Measurements from ENCODE around the gene SLC7A14.

Gene SLC7A14

GRCh38 chr3:170585937-170586310 is at the start of gene SLC7A14:
Gene SLC7A14, minus strand, starts transcription at chr3:170586075. Its CDS starts 59,139 bp downstream, at chr3:170526936.
- no peak for TF ChIP-seq MYC (IDR thresholded peaks at IDR 0.05; ENCODE audit: low read depth, low read length)
- no peak for TF ChIP-seq POLR2A (IDR thresholded peaks at IDR 0.05; ENCODE audit: extremely low read depth, insufficient read length)
- TF ChIP-seq, protein P1, sequence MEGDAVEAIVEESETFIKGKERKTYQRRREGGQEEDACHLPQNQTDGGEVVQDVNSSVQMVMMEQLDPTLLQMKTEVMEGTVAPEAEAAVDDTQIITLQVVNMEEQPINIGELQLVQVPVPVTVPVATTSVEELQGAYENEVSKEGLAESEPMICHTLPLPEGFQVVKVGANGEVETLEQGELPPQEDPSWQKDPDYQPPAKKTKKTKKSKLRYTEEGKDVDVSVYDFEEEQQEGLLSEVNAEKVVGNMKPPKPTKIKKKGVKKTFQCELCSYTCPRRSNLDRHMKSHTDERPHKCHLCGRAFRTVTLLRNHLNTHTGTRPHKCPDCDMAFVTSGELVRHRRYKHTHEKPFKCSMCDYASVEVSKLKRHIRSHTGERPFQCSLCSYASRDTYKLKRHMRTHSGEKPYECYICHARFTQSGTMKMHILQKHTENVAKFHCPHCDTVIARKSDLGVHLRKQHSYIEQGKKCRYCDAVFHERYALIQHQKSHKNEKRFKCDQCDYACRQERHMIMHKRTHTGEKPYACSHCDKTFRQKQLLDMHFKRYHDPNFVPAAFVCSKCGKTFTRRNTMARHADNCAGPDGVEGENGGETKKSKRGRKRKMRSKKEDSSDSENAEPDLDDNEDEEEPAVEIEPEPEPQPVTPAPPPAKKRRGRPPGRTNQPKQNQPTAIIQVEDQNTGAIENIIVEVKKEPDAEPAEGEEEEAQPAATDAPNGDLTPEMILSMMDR (IDR thresholded peaks at IDR 0.05; ENCODE audit: low read depth, low read length): no peak
- TF ChIP-seq MAX (IDR thresholded peaks at IDR 0.05; ENCODE audit: low read depth, low read length): no peak
- no peak within 1 kb of the TSS for H3K4me3 ChIP-seq (ENCODE audit: low read depth, low read length)
- DNase-seq (ENCODE audit: low read depth): no peak

DNA sequence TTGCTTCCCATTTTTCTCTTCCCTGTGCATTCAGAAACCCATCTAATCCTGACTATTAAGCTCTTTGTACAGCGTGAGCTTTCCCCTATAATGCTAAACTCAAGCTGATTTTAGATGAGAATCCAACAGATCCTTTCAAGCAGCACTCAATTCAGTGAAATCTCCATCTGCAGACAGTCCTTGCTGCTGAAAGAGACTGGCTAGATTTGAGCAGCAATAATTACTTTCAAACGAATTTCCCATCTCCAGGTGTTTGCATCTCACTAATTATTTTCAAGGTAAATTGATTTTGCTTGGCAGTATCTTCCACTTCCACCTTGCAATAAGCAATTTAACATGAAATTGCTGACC is 49.5 kb upstream of the SLC7A14 start:
- DNase-seq (ENCODE audit: low read depth): no peak
- TF ChIP-seq, protein P1 (IDR thresholded peaks at IDR 0.05; ENCODE audit: low read depth, low read length): no peak
- TF ChIP-seq POLR2A (IDR thresholded peaks at IDR 0.05; ENCODE audit: extremely low read depth, insufficient read length) (no peak), MAX (IDR thresholded peaks at IDR 0.05; ENCODE audit: low read depth, low read length) (no peak), MYC (IDR thresholded peaks at IDR 0.05; ENCODE audit: low read depth, low read length) (no peak)
- no peak overlapping the region for H3K4me3 ChIP-seq (ENCODE audit: low read depth, low read length)

DNA sequence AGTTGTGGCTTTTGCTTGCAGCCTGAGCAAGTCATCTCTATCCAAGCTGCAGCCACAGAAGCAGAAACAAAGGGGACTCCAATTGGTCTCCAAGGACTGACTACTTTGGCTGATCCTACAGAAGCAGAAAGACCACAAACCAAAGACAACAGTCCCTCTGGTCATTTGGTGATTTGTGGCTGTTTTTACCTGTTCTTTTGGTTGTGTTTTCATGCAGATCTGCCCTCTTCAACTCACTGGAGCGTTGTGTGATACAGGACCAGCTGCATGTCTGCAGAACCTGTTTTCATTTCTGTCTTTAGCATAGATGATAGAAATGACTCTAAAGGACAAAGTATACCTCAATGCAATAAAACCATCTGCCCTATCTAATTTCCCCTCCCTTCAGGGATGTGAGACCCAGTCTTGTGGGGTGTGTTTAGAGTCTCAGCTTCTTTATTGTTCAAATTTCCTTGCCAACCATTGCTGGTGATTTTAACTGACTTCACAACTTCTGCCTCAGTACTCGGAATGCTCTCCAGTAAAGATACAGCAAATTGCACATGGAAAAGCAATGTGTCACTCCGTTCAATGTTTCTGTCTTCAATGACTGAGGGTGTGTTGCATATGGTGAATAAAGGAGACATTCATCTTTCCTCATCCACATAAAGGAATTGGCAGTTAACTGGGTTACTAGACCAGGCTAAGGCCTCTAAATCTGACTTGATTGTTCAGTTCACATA is 48.9 kb upstream of the SLC7A14 start:
- no peak overlapping the region for H3K4me3 ChIP-seq (ENCODE audit: low read depth, low read length)
- no peak for TF ChIP-seq POLR2A (IDR thresholded peaks at IDR 0.05; ENCODE audit: extremely low read depth, insufficient read length)
- TF ChIP-seq, protein P1 (IDR thresholded peaks at IDR 0.05; ENCODE audit: low read depth, low read length): no peak
- no peak for TF ChIP-seq MYC (IDR thresholded peaks at IDR 0.05; ENCODE audit: low read depth, low read length)
- no peak for DNase-seq (ENCODE audit: low read depth)

- DNase-seq (ENCODE audit: low read depth): no peak
- TF ChIP-seq, protein P1 (IDR thresholded peaks at IDR 0.05; ENCODE audit: low read depth, low read length): no peak
- H3K4me3 ChIP-seq (ENCODE audit: low read depth, low read length): no peak overlapping the region
These were observed 47.7 kb upstream of the SLC7A14 start for GRCh38 chr3:170633573-170633972.

DNA sequence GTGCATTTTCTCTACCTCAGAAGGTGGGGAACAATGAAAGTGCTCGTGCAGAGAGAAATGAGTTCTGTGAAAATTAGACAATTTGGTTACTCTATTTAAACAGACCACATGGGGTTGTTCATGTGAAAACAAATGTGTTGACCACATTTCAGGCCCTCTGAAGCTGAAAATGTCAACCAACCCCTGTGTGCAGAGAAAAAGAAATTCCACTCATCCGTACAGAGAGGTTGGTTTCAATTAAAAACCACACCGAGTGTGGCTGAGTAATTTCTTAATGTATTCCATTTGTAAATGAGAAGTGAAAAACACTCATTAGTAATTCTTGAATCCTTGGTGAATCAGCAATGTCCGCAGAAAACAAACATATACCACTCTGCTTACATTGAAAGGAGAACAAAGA is 46.9 kb upstream of the SLC7A14 start:
- TF ChIP-seq, protein P1 (IDR thresholded peaks at IDR 0.05; ENCODE audit: low read depth, low read length): no peak
- TF ChIP-seq MAX (IDR thresholded peaks at IDR 0.05; ENCODE audit: low read depth, low read length): no peak
- no peak for TF ChIP-seq MYC (IDR thresholded peaks at IDR 0.05; ENCODE audit: low read depth, low read length)
- TF ChIP-seq POLR2A (IDR thresholded peaks at IDR 0.05; ENCODE audit: extremely low read depth, insufficient read length): no peak
- no peak overlapping the region for H3K4me3 ChIP-seq (ENCODE audit: low read depth, low read length)
- DNase-seq (ENCODE audit: low read depth): no peak

All from NB4 (cell line).